B cell (primary cell): ENCODE results near the gene SCP2.

Experiments used
- EZH2 ChIP-seq: IDR thresholded peaks from 2 replicates; pipeline ENCODE4 v1.6.1; 2012; ENCODE audit warnings: borderline replicate concordance, low read depth, mild to moderate bottlenecking, moderate library complexity, low read length; ENCODE audit not compliant: insufficient read depth, poor library complexity, severe bottlenecking
- TF ChIP-seq, protein P1 (sequence below): fragments of 200-600 bp; IDR thresholded peaks from one replicate; pipeline ENCODE4 v1.8.0; 2022; ENCODE audit warnings: antibody characterized with exemption, mild to moderate bottlenecking

DNA sequence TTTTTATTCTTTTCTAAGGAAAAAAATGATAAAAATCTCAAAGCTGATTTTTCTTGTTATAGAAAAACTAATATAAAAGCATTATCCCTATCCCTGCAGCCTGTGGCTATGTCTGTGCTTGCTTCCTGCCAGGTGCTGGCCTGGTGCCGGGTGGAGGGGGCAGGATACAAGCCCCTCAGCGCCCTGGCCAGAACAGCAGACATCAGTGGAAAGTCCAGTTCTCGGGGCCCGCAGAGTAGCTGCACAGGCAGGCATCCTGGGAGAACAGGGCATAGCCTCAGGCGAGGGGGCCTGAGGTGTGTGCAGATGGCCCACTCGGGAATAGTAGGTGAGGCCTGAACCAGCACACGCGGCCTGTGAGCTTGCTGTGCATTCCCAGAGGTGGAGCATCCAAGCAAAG is 158.3 kb downstream of the SCP2 start:
- TF ChIP-seq, protein P1, sequence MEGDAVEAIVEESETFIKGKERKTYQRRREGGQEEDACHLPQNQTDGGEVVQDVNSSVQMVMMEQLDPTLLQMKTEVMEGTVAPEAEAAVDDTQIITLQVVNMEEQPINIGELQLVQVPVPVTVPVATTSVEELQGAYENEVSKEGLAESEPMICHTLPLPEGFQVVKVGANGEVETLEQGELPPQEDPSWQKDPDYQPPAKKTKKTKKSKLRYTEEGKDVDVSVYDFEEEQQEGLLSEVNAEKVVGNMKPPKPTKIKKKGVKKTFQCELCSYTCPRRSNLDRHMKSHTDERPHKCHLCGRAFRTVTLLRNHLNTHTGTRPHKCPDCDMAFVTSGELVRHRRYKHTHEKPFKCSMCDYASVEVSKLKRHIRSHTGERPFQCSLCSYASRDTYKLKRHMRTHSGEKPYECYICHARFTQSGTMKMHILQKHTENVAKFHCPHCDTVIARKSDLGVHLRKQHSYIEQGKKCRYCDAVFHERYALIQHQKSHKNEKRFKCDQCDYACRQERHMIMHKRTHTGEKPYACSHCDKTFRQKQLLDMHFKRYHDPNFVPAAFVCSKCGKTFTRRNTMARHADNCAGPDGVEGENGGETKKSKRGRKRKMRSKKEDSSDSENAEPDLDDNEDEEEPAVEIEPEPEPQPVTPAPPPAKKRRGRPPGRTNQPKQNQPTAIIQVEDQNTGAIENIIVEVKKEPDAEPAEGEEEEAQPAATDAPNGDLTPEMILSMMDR: no peak
- TF ChIP-seq EZH2: no peak
